ENCODE data around the gene TRIM63.

DNA sequence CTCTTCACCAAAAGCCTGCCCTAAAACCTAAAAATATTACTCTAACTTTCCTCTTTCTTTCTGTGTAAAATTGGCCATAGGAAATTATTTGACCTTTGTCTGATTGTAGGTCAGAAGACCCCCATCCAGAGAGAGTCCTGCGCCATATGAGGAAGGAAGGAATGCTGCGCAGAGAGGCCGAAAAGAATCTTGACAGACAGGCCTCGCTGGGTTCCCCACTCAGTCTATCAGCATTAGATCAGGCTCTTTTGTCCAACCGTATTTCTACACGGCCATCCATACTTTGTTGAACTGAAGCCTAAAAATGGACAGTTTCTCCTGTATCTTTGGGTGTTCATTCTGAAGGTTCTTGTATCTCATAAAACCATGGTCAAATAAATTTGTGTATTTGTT, 17.2 kb downstream of the TRIM63 start:
- TF ChIP-seq, protein P1, sequence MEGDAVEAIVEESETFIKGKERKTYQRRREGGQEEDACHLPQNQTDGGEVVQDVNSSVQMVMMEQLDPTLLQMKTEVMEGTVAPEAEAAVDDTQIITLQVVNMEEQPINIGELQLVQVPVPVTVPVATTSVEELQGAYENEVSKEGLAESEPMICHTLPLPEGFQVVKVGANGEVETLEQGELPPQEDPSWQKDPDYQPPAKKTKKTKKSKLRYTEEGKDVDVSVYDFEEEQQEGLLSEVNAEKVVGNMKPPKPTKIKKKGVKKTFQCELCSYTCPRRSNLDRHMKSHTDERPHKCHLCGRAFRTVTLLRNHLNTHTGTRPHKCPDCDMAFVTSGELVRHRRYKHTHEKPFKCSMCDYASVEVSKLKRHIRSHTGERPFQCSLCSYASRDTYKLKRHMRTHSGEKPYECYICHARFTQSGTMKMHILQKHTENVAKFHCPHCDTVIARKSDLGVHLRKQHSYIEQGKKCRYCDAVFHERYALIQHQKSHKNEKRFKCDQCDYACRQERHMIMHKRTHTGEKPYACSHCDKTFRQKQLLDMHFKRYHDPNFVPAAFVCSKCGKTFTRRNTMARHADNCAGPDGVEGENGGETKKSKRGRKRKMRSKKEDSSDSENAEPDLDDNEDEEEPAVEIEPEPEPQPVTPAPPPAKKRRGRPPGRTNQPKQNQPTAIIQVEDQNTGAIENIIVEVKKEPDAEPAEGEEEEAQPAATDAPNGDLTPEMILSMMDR (IDR thresholded peaks at IDR 0.05), result no peak
- TF ChIP-seq CHD2 (IDR thresholded peaks at IDR 0.05; ENCODE audit: low read length, partially characterized antibody) (no peak), EP300 (IDR thresholded peaks at IDR 0.05) (no peak), POLR2A (IDR thresholded peaks at IDR 0.05; ENCODE audit: low read length) (no peak), NR3C1 (IDR thresholded peaks at IDR 0.05) (no peak), CBX8 (IDR thresholded peaks at IDR 0.05) (no peak)
- TF ChIP-seq, protein P2, sequence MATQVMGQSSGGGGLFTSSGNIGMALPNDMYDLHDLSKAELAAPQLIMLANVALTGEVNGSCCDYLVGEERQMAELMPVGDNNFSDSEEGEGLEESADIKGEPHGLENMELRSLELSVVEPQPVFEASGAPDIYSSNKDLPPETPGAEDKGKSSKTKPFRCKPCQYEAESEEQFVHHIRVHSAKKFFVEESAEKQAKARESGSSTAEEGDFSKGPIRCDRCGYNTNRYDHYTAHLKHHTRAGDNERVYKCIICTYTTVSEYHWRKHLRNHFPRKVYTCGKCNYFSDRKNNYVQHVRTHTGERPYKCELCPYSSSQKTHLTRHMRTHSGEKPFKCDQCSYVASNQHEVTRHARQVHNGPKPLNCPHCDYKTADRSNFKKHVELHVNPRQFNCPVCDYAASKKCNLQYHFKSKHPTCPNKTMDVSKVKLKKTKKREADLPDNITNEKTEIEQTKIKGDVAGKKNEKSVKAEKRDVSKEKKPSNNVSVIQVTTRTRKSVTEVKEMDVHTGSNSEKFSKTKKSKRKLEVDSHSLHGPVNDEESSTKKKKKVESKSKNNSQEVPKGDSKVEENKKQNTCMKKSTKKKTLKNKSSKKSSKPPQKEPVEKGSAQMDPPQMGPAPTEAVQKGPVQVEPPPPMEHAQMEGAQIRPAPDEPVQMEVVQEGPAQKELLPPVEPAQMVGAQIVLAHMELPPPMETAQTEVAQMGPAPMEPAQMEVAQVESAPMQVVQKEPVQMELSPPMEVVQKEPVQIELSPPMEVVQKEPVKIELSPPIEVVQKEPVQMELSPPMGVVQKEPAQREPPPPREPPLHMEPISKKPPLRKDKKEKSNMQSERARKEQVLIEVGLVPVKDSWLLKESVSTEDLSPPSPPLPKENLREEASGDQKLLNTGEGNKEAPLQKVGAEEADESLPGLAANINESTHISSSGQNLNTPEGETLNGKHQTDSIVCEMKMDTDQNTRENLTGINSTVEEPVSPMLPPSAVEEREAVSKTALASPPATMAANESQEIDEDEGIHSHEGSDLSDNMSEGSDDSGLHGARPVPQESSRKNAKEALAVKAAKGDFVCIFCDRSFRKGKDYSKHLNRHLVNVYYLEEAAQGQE (IDR thresholded peaks at IDR 0.05), result no peak
